Caco-2 (cell line): ENCODE data around the gene NELL2. TPM values are rescaled to one million over a fixed set of nuclear protein-coding genes. Genes with fewer than 3 reads are reported as not detected.

ENCODE experiments used
- BruUV-seq: library from RNA; stranded (reverse); fragments of 400-500 nt; replicated peaks from 2 replicates; lab custom pipeline; 2021; lab: Mats Ljungman, UMichigan
- CTCF ChIA-PET: fragments of 300-600 bp; sonication (Branson Sonifier 250); formaldehyde crosslinking; loops from one replicate; lab custom pipeline; 2022; ENCODE audit warnings: antibody characterized with exemption; lab: Charles Lee
- POLR2A ChIA-PET: fragments of 300-600 bp; sonication (Branson Sonifier 250); formaldehyde crosslinking; loops from one replicate; lab custom pipeline; 2022; ENCODE audit warnings: antibody characterized with exemption; lab: Charles Lee
- DNase-seq, 2 experiments: peaks; one replicate each; pipeline versions ENCODE4 v3.0.0 to v3.0.0-alpha.2; 2020 to 2022
- H3K27me3 ChIP-seq: replicated peaks from 2 replicates; pipeline ENCODE4 v1.6.0; 2011; ENCODE audit warnings: low read length; ENCODE audit not compliant: control insufficient read depth, insufficient read depth
- H3K36me3 ChIP-seq: 2 replicates; pipeline ENCODE4 v1.5.1; 2011; ENCODE audit warnings: low read length; ENCODE audit not compliant: control insufficient read depth, insufficient read depth
- H3K4me1 ChIP-seq: fragments of 250-450 bp; sonication (Bioruptor Pico); 2 replicates; pipeline ENCODE4 v1.5.1; 2020; ENCODE audit warnings: mild to moderate bottlenecking
- H3K4me3 ChIP-seq: 2 replicates; pipeline ENCODE4 v1.5.1; 2011; ENCODE audit warnings: low read depth, mild to moderate bottlenecking, control low read depth, low read length
- H3K9me3 ChIP-seq: fragments of 250-450 bp; sonication (Bioruptor Pico); 2 replicates; pipeline ENCODE4 v1.5.1; 2020; ENCODE audit warnings: mild to moderate bottlenecking, moderate library complexity
- H3K27ac Mint-ChIP-seq: one replicate; pipeline ENCODE4 v1.8.0; 2022; ENCODE audit warnings: mixed read lengths; ENCODE audit not compliant: unreplicated experiment
- H3K27me3 Mint-ChIP-seq: one replicate; pipeline ENCODE4 v1.8.0; 2022; ENCODE audit warnings: mixed read lengths; ENCODE audit not compliant: insufficient read depth, unreplicated experiment
- H3K36me3 Mint-ChIP-seq: one replicate; pipeline ENCODE4 v1.8.0; 2022; ENCODE audit warnings: mild to moderate bottlenecking, mixed read lengths; ENCODE audit not compliant: insufficient read depth, unreplicated experiment
- H3K4me1 Mint-ChIP-seq: one replicate; pipeline ENCODE4 v1.8.0; 2022; ENCODE audit warnings: low read depth, mixed read lengths; ENCODE audit not compliant: unreplicated experiment
- H3K4me3 Mint-ChIP-seq: one replicate; pipeline ENCODE4 v1.8.0; 2022; ENCODE audit warnings: mild to moderate bottlenecking, moderate library complexity, mixed read lengths; ENCODE audit not compliant: unreplicated experiment
- H3K9me3 Mint-ChIP-seq: one replicate; pipeline ENCODE4 v1.8.0; 2022; ENCODE audit warnings: mixed read lengths; ENCODE audit not compliant: unreplicated experiment
- intact Hi-C: fragments of 100-400 bp; cut with micrococcal nuclease; formaldehyde crosslinking; loops from one replicate; pipeline ENCODE4 v1.10.0; 2022; ENCODE audit not compliant: unreplicated experiment
- total RNA-seq: library from RNA; stranded (reverse); gene quantifications from 2 replicates; pipeline ENCODE4 v1.2.3, GENCODE V29; 2022
- TF ChIP-seq, protein P1 (sequence below), 2 experiments: fragments of 200-600 bp in 1 of 2; IDR thresholded peaks; 1 replicate in 1 of 2; 2 replicates in 1 of 2; pipeline versions ENCODE4 v1.5.1 to v1.8.0; 2011 to 2022; ENCODE audit warnings: antibody characterized with exemption in 1 of 2, control low read depth in 1 of 2, inconsistent platforms in 1 of 2, low read depth in 1 of 2, low read length in 1 of 2, mild to moderate bottlenecking in 1 of 2, moderate library complexity in 1 of 2; ENCODE audit not compliant: insufficient read depth in 1 of 2, severe bottlenecking in 1 of 2, unreplicated experiment in 1 of 2

The NELL2 gene
- total RNA-seq, 1 experiment from 2014 or later, result 0.70 TPM

DNA sequence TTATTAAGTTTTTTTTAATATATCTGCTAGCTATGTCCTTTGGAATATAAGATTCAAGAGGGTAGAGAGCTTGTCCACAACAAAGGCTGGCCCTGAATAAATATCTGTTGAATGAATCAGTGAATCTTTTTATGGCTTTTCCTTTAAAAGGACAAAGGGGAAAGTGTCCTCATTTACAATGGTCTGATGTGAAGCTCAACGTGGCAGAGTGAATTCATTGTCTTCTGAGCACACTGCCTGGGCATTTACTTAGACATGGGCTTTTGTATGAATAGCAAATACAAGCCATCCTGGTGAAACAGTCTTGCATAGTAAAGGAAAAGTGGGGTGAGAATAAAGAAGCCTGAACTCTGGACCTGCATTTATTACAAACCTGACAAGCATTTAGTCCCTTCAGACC, 201.2 kb downstream of the NELL2 start:
- Histone ChIP-seq H3K9me3 (no peaks in the 10 kb centered on the region; the same call in 1 of the 2 replicates), H3K36me3 (no peaks in the 10 kb centered on the region), H3K27me3 (no peaks in the 10 kb centered on the region), H3K4me1 (no peaks in the 10 kb centered on the region), H3K4me3 (no peak overlapping the region)
- Mint-ChIP-seq H3K27ac (no peak overlapping the region), H3K9me3 (peaks cover 8% of the 10 kb centered on the region), H3K36me3 (no peaks in the 10 kb centered on the region), H3K4me3 (no peak overlapping the region), H3K4me1 (no peaks in the 10 kb centered on the region), H3K27me3 (no peaks in the 10 kb centered on the region)
- ChIA-PET POLR2A (no interaction called here), CTCF (no interaction called here)
- TF ChIP-seq, protein P1, sequence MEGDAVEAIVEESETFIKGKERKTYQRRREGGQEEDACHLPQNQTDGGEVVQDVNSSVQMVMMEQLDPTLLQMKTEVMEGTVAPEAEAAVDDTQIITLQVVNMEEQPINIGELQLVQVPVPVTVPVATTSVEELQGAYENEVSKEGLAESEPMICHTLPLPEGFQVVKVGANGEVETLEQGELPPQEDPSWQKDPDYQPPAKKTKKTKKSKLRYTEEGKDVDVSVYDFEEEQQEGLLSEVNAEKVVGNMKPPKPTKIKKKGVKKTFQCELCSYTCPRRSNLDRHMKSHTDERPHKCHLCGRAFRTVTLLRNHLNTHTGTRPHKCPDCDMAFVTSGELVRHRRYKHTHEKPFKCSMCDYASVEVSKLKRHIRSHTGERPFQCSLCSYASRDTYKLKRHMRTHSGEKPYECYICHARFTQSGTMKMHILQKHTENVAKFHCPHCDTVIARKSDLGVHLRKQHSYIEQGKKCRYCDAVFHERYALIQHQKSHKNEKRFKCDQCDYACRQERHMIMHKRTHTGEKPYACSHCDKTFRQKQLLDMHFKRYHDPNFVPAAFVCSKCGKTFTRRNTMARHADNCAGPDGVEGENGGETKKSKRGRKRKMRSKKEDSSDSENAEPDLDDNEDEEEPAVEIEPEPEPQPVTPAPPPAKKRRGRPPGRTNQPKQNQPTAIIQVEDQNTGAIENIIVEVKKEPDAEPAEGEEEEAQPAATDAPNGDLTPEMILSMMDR (IDR thresholded peaks at IDR 0.05; ENCODE audit: insufficient read depth in 1 of 2, low read depth in 1 of 2, low read length in 1 of 2, severe bottlenecking in 1 of 2, unreplicated experiment in 1 of 2), result no peak
- BruUV-seq, result no TSS peak
- intact Hi-C loops, result no loop called here
- DNase-seq, result no peak

DNA sequence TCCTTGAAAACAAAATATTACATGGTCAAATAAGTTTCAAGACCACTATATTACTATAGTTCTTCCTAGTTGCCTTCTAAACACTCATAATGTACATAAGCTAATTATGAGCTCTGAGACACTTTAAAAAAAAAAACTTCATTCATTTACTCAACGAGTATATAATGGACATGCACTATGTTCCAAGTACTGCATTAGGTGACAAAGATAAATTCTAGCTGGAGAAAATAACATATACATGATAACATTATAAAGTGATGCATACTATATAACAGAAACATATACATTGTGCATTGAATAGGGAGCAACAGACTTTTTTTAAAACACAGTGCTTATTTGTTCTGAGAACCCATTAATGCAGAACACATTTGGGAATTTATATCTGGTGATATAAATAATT, 202.3 kb downstream of the NELL2 start:
- Histone ChIP-seq H3K36me3 (no peaks in the 10 kb centered on the region), H3K27me3 (no peaks in the 10 kb centered on the region), H3K9me3 (no peaks in the 10 kb centered on the region; the same call in 1 of the 2 replicates), H3K4me3 (no peak overlapping the region), H3K4me1 (no peaks in the 10 kb centered on the region)
- H3K27ac Mint-ChIP-seq, result no peak overlapping the region
- POLR2A ChIA-PET, result no interaction called here
- CTCF ChIA-PET, result no interaction called here
- DNase-seq, result no peak
- H3K4me1 Mint-ChIP-seq, result no peaks in the 10 kb centered on the region
- H3K9me3 Mint-ChIP-seq, result peaks cover 10% of the 10 kb centered on the region
- intact Hi-C loops, result no loop called here
- no TSS peak for BruUV-seq
- H3K27me3 Mint-ChIP-seq, result no peaks in the 10 kb centered on the region
- H3K4me3 Mint-ChIP-seq, result no peak overlapping the region
- TF ChIP-seq, protein P1 (IDR thresholded peaks at IDR 0.05; ENCODE audit: insufficient read depth in 1 of 2, low read depth in 1 of 2, low read length in 1 of 2, severe bottlenecking in 1 of 2, unreplicated experiment in 1 of 2), result no peak
- no peaks in the 10 kb centered on the region for H3K36me3 Mint-ChIP-seq

DNA sequence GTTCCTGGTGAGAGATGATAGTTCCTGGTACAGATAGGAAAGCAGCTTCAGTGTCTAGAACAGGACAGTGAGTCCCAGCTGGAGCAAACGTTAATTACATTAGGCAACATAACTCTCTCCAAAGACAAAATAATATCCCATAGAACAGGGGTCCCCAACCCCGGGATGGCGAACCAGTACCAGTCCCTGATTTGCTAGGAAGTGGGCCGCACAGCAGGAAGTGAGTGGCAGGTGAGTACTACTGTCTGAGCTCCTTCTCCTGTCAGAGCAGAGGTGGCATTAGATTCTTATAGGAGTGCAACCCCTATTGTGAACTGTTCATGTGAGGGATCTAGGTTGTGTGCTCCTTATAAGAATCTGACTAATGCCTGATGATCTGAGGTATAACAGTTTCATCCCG, 204.1 kb downstream of the NELL2 start:
- TF ChIP-seq, protein P1 (IDR thresholded peaks at IDR 0.05; ENCODE audit: insufficient read depth in 1 of 2, low read depth in 1 of 2, low read length in 1 of 2, severe bottlenecking in 1 of 2, unreplicated experiment in 1 of 2), result no peak
- CTCF ChIA-PET, result no interaction called here
- no peak for DNase-seq
- H3K27ac Mint-ChIP-seq, result no peak overlapping the region
- H3K9me3 Mint-ChIP-seq, result peaks cover 10% of the 10 kb centered on the region
- POLR2A ChIA-PET, result no interaction called here
- no TSS peak for BruUV-seq
- no peaks in the 10 kb centered on the region for H3K4me1 Mint-ChIP-seq
- no peaks in the 10 kb centered on the region; the same call in 1 of the 2 replicates for H3K9me3 ChIP-seq
- H3K4me3 Mint-ChIP-seq, result no peak overlapping the region
- no peaks in the 10 kb centered on the region for H3K36me3 Mint-ChIP-seq
- H3K4me1 ChIP-seq, result no peaks in the 10 kb centered on the region
- H3K4me3 ChIP-seq, result no peak overlapping the region
- H3K36me3 ChIP-seq, result no peaks in the 10 kb centered on the region
- no peaks in the 10 kb centered on the region for H3K27me3 ChIP-seq
- no peaks in the 10 kb centered on the region for H3K27me3 Mint-ChIP-seq
- intact Hi-C loops, result no loop called here
